PC-9 (cell line): ENCODE results near the gene DOCK6.

Source experiments
- CTCF ChIP-seq: fragments of 200-600 bp; sonication (generic); conservative IDR thresholded peaks from 2 replicates; pipeline ENCODE4 v1.6.1; 2017; ENCODE audit warnings: mixed run types, antibody characterized with exemption, mild to moderate bottlenecking, moderate library complexity
- EZH2 ChIP-seq: fragments of 200-600 bp; sonication (generic); IDR thresholded peaks from 2 replicates; pipeline ENCODE4 v1.8.0; 2017; ENCODE audit warnings: antibody characterized with exemption, low read depth

GRCh38 chr19:11232555-11232954 lies 29.8 kb downstream of the DOCK6 start:
- TF ChIP-seq EZH2 (no peak), CTCF (no peak)
